Fibroblast of mammary gland (primary cell): ENCODE data around the gene TMEM247.

Source experiments
- DNase-seq: peaks from one replicate; pipeline ENCODE4 v3.0.0-alpha.2; 2010; ENCODE audit warnings: low read depth
- H3K4me3 ChIP-seq: 2 replicates; pipeline ENCODE4 v1.5.1; 2011; ENCODE audit warnings: low read depth, mild to moderate bottlenecking, low read length, moderate library complexity; ENCODE audit not compliant: control insufficient read depth
- CTCF ChIP-seq: conservative IDR thresholded peaks from 2 replicates; pipeline ENCODE4 v1.5.1; 2011; ENCODE audit warnings: low read depth, low read length, inconsistent platforms; ENCODE audit not compliant: control insufficient read depth, insufficient read depth

TMEM247 gene

GRCh38 chr2:46461709-46462171 lies 17.6 kb upstream of the TMEM247 start:
- no peak for TF ChIP-seq CTCF
- H3K4me3 ChIP-seq = no peak overlapping the region
- DNase-seq = no peak

- DNase-seq = peak; percentile 90
- TF ChIP-seq CTCF = no peak
- H3K4me3 ChIP-seq = no peak overlapping the region
Measured at GRCh38 chr2:46462936-46463335, 16.4 kb upstream of the TMEM247 start.

GRCh38 chr2:46469116-46469515 lies 10.2 kb upstream of the TMEM247 start:
- H3K4me3 ChIP-seq = no peak overlapping the region
- DNase-seq = no peak
- no peak for TF ChIP-seq CTCF

GRCh38 chr2:46469700-46470099 lies 9.7 kb upstream of the TMEM247 start:
- H3K4me3 ChIP-seq = no peak overlapping the region
- DNase-seq = no peak
- TF ChIP-seq CTCF = no peak

GRCh38 chr2:46470114-46470628 lies 9.2 kb upstream of the TMEM247 start:
- no peak for TF ChIP-seq CTCF
- DNase-seq = no peak

GRCh38 chr2:46471019-46471583 lies 8.3 kb upstream of the TMEM247 start:
- no peak overlapping the region for H3K4me3 ChIP-seq
- TF ChIP-seq CTCF = no peak
- no peak for DNase-seq

More at GRCh38 chr2:46470114-46470628, 9.2 kb upstream of the TMEM247 start:
- H3K4me3 ChIP-seq = no peak overlapping the region
